ENCODE results near the gene DCP1A.

The DCP1A gene

GRCh38 chr3:53244271-53244670 is 103.1 kb downstream of the DCP1A start:
- Mint-ChIP-seq H3K36me3 (ENCODE audit: low read depth) (peaks cover 37% of the 10 kb centered on the region), H3K4me3 (no peak overlapping the region), H3K4me1 (peaks cover 31% of the 10 kb centered on the region), H3K27ac (peak overlapping the region; percentile 45), H3K27me3 (ENCODE audit: low read depth, poor library complexity) (no peaks in the 10 kb centered on the region), H3K9me3 (no peaks in the 10 kb centered on the region)
- DNase-seq = no peak
- TF ChIP-seq CTCF (IDR thresholded peaks at IDR 0.05) = no peak

GRCh38 chr3:53243785-53244184 is 103.6 kb downstream of the DCP1A start:
- Mint-ChIP-seq H3K9me3 (no peaks in the 10 kb centered on the region), H3K4me1 (peaks cover 31% of the 10 kb centered on the region), H3K4me3 (no peak overlapping the region), H3K36me3 (ENCODE audit: low read depth) (peaks cover 41% of the 10 kb centered on the region), H3K27me3 (ENCODE audit: low read depth, poor library complexity) (no peaks in the 10 kb centered on the region), H3K27ac (no peak overlapping the region)
- no peak for TF ChIP-seq CTCF (IDR thresholded peaks at IDR 0.05)
- DNase-seq = no peak

GRCh38 chr3:53243165-53243564 is 104.2 kb downstream of the DCP1A start:
- Mint-ChIP-seq H3K4me1 (peaks cover 27% of the 10 kb centered on the region), H3K9me3 (no peaks in the 10 kb centered on the region), H3K4me3 (no peak overlapping the region), H3K27me3 (ENCODE audit: low read depth, poor library complexity) (no peaks in the 10 kb centered on the region), H3K36me3 (ENCODE audit: low read depth) (peaks cover 38% of the 10 kb centered on the region), H3K27ac (peak overlapping the region; percentile 95)
- DNase-seq = peak; percentile 19
- TF ChIP-seq CTCF (IDR thresholded peaks at IDR 0.05) = no peak

GRCh38 chr3:53242642-53243041 is 104.7 kb downstream of the DCP1A start:
- Mint-ChIP-seq H3K9me3 (no peaks in the 10 kb centered on the region), H3K36me3 (ENCODE audit: low read depth) (peaks cover 34% of the 10 kb centered on the region), H3K4me3 (no peak overlapping the region), H3K27ac (peak overlapping the region; percentile 95), H3K27me3 (ENCODE audit: low read depth, poor library complexity) (no peaks in the 10 kb centered on the region), H3K4me1 (peaks cover 23% of the 10 kb centered on the region)
- no peak for TF ChIP-seq CTCF (IDR thresholded peaks at IDR 0.05)
- no peak for DNase-seq

GRCh38 chr3:53242155-53242554 is 105.2 kb downstream of the DCP1A start:
- Mint-ChIP-seq H3K4me1 (peaks cover 22% of the 10 kb centered on the region), H3K27ac (peak overlapping the region; percentile 93), H3K9me3 (no peaks in the 10 kb centered on the region), H3K36me3 (ENCODE audit: low read depth) (peaks cover 37% of the 10 kb centered on the region), H3K27me3 (ENCODE audit: low read depth, poor library complexity) (no peaks in the 10 kb centered on the region), H3K4me3 (no peak overlapping the region)
- no peak for TF ChIP-seq CTCF (IDR thresholded peaks at IDR 0.05)
- DNase-seq = no peak
